Loucy (cell line): ENCODE measurements around the gene PLS1.

Experiments used
- EZH2phosphoT487 ChIP-seq: fragments of 200-600 bp; IDR thresholded peaks from 2 replicates; pipeline ENCODE4 v1.6.1; 2018; ENCODE audit warnings: antibody characterized with exemption, mild to moderate bottlenecking, moderate library complexity, borderline replicate concordance
- TF ChIP-seq, protein P1 (sequence below): fragments of 200-600 bp; sonication (generic); conservative IDR thresholded peaks from 2 replicates; pipeline ENCODE4 v1.5.1; 2014; ENCODE audit warnings: mild to moderate bottlenecking, antibody characterized with exemption, low read length

- TF ChIP-seq, protein P1, sequence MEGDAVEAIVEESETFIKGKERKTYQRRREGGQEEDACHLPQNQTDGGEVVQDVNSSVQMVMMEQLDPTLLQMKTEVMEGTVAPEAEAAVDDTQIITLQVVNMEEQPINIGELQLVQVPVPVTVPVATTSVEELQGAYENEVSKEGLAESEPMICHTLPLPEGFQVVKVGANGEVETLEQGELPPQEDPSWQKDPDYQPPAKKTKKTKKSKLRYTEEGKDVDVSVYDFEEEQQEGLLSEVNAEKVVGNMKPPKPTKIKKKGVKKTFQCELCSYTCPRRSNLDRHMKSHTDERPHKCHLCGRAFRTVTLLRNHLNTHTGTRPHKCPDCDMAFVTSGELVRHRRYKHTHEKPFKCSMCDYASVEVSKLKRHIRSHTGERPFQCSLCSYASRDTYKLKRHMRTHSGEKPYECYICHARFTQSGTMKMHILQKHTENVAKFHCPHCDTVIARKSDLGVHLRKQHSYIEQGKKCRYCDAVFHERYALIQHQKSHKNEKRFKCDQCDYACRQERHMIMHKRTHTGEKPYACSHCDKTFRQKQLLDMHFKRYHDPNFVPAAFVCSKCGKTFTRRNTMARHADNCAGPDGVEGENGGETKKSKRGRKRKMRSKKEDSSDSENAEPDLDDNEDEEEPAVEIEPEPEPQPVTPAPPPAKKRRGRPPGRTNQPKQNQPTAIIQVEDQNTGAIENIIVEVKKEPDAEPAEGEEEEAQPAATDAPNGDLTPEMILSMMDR = no peak
- no peak for TF ChIP-seq EZH2phosphoT487
Measured at GRCh38 chr3:142595141-142595540, 1.1 kb upstream of the PLS1 start.
